HUES48 (cell line): ENCODE measurements around the gene CCDC172.
A peak's percentile ranks its signal among the peaks of the same experiment; 100 is the strongest.

Source experiments
- H3K27ac ChIP-seq: one replicate; pipeline ENCODE4 v1.7.0; 2013; ENCODE audit warnings: low read depth, low read length, inconsistent platforms
- H3K27me3 ChIP-seq: 2 replicates; pipeline ENCODE4 v1.6.1; 2013; ENCODE audit warnings: mild to moderate bottlenecking, low read length; ENCODE audit not compliant: control insufficient read depth, insufficient read depth
- H3K36me3 ChIP-seq: 2 replicates; pipeline ENCODE4 v1.6.1; 2013; ENCODE audit warnings: low read length; ENCODE audit not compliant: control insufficient read depth, insufficient read depth
- H3K4me1 ChIP-seq: 2 replicates; pipeline ENCODE4 v1.6.1; 2013; ENCODE audit warnings: mild to moderate bottlenecking, low read length; ENCODE audit not compliant: control insufficient read depth, insufficient read depth
- H3K4me3 ChIP-seq: 2 replicates; pipeline ENCODE4 v1.5.1; 2013; ENCODE audit warnings: mild to moderate bottlenecking, low read depth, low read length
- H3K9ac ChIP-seq: 2 replicates; pipeline ENCODE4 v1.6.1; 2013; ENCODE audit warnings: mild to moderate bottlenecking, low read depth, low read length, moderate library complexity
- H3K9me3 ChIP-seq: 2 replicates; pipeline ENCODE4 v1.6.1; 2013; ENCODE audit warnings: low read length; ENCODE audit not compliant: control insufficient read depth, insufficient read depth

Gene CCDC172

GRCh38 chr10:116324227-116324950 lies at the start of gene CCDC172:
Gene CCDC172 (plus strand): TSS chr10:116324448. CDS start chr10:116325012, 564 bp downstream.
- no peaks in the 10 kb centered on the region for H3K36me3 ChIP-seq
- no peaks in the 10 kb centered on the region for H3K27me3 ChIP-seq
- H3K27ac ChIP-seq: peak within 1 kb of the TSS; percentile 36
- peak within 1 kb of the TSS; percentile 8; the same call in 1 of the 2 replicates for H3K4me3 ChIP-seq
- peaks cover 33% of the 10 kb centered on the region for H3K4me1 ChIP-seq
- peak within 1 kb of the TSS; percentile 34; the same call in 1 of the 2 replicates for H3K9ac ChIP-seq
- H3K9me3 ChIP-seq: no peaks in the 10 kb centered on the region

DNA sequence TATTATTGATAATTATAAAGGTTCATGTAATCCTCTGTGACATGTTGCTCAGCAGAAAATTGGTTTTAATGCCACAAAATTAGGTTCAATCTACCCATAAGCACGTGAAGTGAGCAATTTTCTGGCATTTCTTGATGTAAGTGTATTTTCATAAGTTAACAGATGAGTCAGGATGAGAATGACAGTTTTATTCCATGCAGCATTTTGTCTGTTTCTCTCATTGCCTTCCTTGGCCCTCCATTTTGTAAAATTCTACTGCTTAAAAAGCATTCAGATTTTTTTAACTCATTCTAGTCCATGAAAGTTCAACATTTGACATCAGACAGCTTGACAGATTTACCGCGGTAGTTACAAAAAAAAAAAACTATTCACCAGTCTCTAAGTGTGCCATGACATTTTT lies 47.3 kb upstream of the CCDC172 start:
- Histone ChIP-seq H3K27ac (no peak overlapping the region), H3K4me1 (peaks cover 6% of the 10 kb centered on the region), H3K36me3 (no peaks in the 10 kb centered on the region), H3K9ac (no peak overlapping the region), H3K9me3 (no peaks in the 10 kb centered on the region), H3K4me3 (no peak overlapping the region), H3K27me3 (peaks cover 57% of the 10 kb centered on the region)

DNA sequence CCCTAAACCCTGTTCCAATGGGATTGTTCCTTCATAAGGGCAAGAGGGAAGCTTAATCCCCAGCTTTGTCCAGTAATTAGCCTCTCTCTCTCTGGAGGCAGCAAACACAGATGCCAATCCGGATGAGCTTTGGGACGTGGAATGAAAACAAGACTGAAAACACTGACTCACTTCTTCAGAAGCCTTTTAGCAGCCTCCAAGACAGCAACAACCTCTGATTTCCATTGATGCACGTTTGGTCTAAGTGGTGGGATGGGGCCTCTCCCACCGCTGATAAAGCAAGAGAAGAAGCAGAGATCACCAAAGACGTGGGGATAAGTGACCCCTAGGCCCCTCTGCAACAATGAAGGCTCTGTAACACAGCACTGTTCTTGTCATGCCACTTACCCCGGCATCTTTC lies 45.4 kb upstream of the CCDC172 start:
- Histone ChIP-seq H3K9ac (no peak overlapping the region), H3K9me3 (no peaks in the 10 kb centered on the region), H3K36me3 (no peaks in the 10 kb centered on the region), H3K4me3 (no peak overlapping the region), H3K27me3 (peaks cover 39% of the 10 kb centered on the region), H3K27ac (no peak overlapping the region), H3K4me1 (peaks cover 6% of the 10 kb centered on the region)

- Histone ChIP-seq H3K27me3 (peaks cover 10% of the 10 kb centered on the region), H3K9ac (no peak overlapping the region)
Measured at GRCh38 chr10:116281775-116282174, 42.5 kb upstream of the CCDC172 start.

GRCh38 chr10:116286626-116287200 lies 37.5 kb upstream of the CCDC172 start:
- Histone ChIP-seq H3K4me3 (no peak overlapping the region), H3K27me3 (no peaks in the 10 kb centered on the region), H3K9me3 (no peaks in the 10 kb centered on the region), H3K36me3 (no peaks in the 10 kb centered on the region), H3K4me1 (no peaks in the 10 kb centered on the region), H3K27ac (no peak overlapping the region), H3K9ac (no peak overlapping the region)

More at GRCh38 chr10:116281775-116282174, 42.5 kb upstream of the CCDC172 start:
- Histone ChIP-seq H3K9me3 (no peaks in the 10 kb centered on the region), H3K36me3 (no peaks in the 10 kb centered on the region), H3K4me1 (no peaks in the 10 kb centered on the region), H3K27ac (no peak overlapping the region), H3K4me3 (no peak overlapping the region)

DNA sequence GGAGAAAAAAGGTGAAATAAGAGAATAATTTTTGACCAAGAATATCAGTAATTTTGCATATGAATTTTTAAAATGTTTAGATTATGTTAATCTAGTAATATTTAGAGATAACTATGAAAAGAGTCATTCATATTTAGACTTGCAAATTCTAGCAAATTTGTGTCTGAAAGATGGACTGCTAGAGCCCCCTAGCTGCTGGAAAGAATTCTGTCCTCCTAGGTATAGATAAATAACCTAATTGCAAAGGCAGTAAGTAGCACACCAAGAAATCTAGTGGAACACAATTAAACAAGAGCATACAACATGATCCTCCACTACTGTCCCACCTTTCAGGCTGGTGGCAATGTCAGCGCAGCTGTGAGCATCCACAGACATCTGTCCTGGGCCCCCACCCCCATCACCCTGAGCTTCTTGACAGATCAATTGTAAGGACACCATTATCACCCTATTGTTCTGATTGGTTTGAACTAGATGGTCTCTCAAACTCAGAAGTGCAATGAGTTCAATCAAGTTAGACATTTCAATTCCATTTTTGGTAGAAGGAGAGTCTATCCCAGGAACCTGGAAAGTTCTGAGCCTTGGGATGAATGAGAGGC lies 36.2 kb upstream of the CCDC172 start:
- no peaks in the 10 kb centered on the region for H3K36me3 ChIP-seq
- H3K9ac ChIP-seq: no peak overlapping the region
- no peaks in the 10 kb centered on the region for H3K27me3 ChIP-seq
- no peak overlapping the region for H3K4me3 ChIP-seq
- H3K27ac ChIP-seq: no peak overlapping the region
- H3K4me1 ChIP-seq: no peaks in the 10 kb centered on the region
- H3K9me3 ChIP-seq: no peaks in the 10 kb centered on the region

GRCh38 chr10:116289652-116290051 lies 34.6 kb upstream of the CCDC172 start:
- no peak overlapping the region for H3K9ac ChIP-seq
- H3K9me3 ChIP-seq: no peaks in the 10 kb centered on the region
- H3K27me3 ChIP-seq: no peaks in the 10 kb centered on the region
- no peak overlapping the region for H3K27ac ChIP-seq
- no peaks in the 10 kb centered on the region for H3K4me1 ChIP-seq
- no peaks in the 10 kb centered on the region for H3K36me3 ChIP-seq
- no peak overlapping the region for H3K4me3 ChIP-seq

GRCh38 chr10:116292493-116292892 lies 31.8 kb upstream of the CCDC172 start:
- H3K36me3 ChIP-seq: no peaks in the 10 kb centered on the region
- H3K9ac ChIP-seq: no peak overlapping the region
- H3K27me3 ChIP-seq: no peaks in the 10 kb centered on the region
- H3K4me1 ChIP-seq: no peaks in the 10 kb centered on the region
- H3K9me3 ChIP-seq: no peaks in the 10 kb centered on the region
- H3K4me3 ChIP-seq: no peak overlapping the region
- H3K27ac ChIP-seq: no peak overlapping the region

DNA sequence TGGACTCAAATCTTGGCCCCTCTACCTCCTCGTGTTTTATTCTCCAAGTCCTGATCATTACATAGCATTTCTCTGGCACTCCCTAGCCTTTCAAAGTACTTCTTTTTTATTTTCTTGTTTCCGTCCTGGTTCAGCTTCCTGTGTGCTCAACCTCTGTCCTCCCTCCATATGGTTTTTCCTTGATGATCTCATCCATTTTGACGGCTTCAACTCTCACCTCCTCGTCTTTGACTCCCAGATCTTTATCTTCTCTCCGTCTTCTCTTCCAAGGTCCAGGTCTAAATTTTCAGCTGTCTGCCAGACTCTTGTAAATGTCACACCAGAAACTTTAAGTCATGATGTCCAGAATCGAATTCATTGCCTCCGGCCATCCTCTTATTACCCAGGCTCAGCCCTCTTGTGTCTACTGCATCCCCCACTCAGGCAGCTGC lies 27.9 kb upstream of the CCDC172 start:
- no peaks in the 10 kb centered on the region for H3K36me3 ChIP-seq
- no peaks in the 10 kb centered on the region for H3K27me3 ChIP-seq
- H3K9ac ChIP-seq: no peak overlapping the region
- no peaks in the 10 kb centered on the region for H3K4me1 ChIP-seq
- H3K9me3 ChIP-seq: no peaks in the 10 kb centered on the region
- no peak overlapping the region for H3K4me3 ChIP-seq
- no peak overlapping the region for H3K27ac ChIP-seq

GRCh38 chr10:116298586-116298985 lies 25.7 kb upstream of the CCDC172 start:
- Histone ChIP-seq H3K27ac (no peak overlapping the region), H3K27me3 (no peaks in the 10 kb centered on the region), H3K4me3 (no peak overlapping the region), H3K4me1 (no peaks in the 10 kb centered on the region), H3K9ac (no peak overlapping the region), H3K36me3 (no peaks in the 10 kb centered on the region), H3K9me3 (no peaks in the 10 kb centered on the region)

DNA sequence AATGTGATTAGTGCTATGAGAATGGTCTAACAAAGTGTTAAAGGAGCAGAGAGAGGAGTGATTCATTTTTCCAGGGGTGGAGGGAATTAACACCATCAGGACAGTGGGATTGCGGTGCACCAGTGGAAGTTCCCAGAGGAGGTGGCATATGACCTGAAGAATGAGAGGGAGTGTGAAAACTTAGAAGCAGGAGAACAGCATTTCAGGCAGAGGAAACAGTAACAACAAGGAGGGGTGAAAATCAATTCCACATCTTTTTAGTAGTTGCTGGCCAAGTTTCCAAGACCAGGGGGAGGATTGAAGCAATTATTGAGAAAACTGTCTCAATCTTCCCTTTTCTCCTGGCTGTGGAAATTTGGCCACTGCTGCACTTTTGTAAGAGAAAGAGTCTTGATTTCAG lies 23.7 kb upstream of the CCDC172 start:
- Histone ChIP-seq H3K9ac (no peak overlapping the region), H3K27me3 (no peaks in the 10 kb centered on the region), H3K9me3 (no peaks in the 10 kb centered on the region), H3K4me1 (no peaks in the 10 kb centered on the region), H3K4me3 (no peak overlapping the region), H3K36me3 (no peaks in the 10 kb centered on the region), H3K27ac (no peak overlapping the region)
